ENCODE results near the gene LAMA2. TPM values are rescaled to one million over a fixed set of nuclear protein-coding genes. Genes with fewer than 3 reads are reported as not detected.
A peak's percentile ranks its signal among the peaks of the same experiment; 100 is the strongest.

The LAMA2 gene
- polyA plus RNA-seq, 3 donors from 2014 or later, result 0.17 to 1.2 (median 0.34) TPM

GRCh38 chr6:129473546-129473945, 590.6 kb downstream of the LAMA2 start:
- no peak for DNase-seq
- Mint-ChIP-seq H3K4me1 (no peaks in the 10 kb centered on the region), H3K36me3 (peaks cover 0 to 6% (median 4%) of the 10 kb centered on the region in 3 donors), H3K27me3 (ENCODE audit: low read depth in 3 of 3) (peaks cover 0 to 2% (median 0%) of the 10 kb centered on the region in 3 donors), H3K27ac (no peak overlapping the region), H3K4me3 (no peak overlapping the region), H3K9me3 (no peaks in the 10 kb centered on the region)

- H3K4me3 Mint-ChIP-seq, result no peak overlapping the region
- H3K9me3 Mint-ChIP-seq, result no peaks in the 10 kb centered on the region
- H3K27ac Mint-ChIP-seq, result no peak overlapping the region
- H3K36me3 Mint-ChIP-seq, result peaks cover 0 to 9% (median 3%) of the 10 kb centered on the region in 3 donors
- H3K27me3 Mint-ChIP-seq (ENCODE audit: low read depth in 3 of 3), result no peaks in the 10 kb centered on the region
- no peak for DNase-seq
- no peaks in the 10 kb centered on the region for H3K4me1 Mint-ChIP-seq
These were observed 592.7 kb downstream of the LAMA2 start for GRCh38 chr6:129475477-129476247.

DNA sequence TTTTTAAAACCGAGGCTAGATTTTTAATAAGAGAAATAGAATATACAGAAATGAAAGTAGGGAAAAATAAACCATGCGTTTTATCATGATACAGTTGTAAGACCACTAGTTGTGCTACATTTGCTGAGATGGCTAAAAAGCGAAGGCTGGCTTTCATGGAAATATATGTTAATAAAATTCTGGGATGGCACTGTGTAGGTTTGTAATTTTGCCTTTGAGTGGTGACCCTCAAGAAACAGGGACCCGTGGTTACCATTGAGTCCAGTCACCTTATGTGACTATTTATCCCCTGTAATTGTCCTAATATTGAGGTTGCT, 593.3 kb downstream of the LAMA2 start:
- Mint-ChIP-seq H3K27me3 (ENCODE audit: low read depth in 3 of 3) (no peaks in the 10 kb centered on the region), H3K9me3 (no peaks in the 10 kb centered on the region), H3K36me3 (peaks cover 3 to 9% (median 5%) of the 10 kb centered on the region in 3 donors), H3K27ac (no peak overlapping the region), H3K4me1 (no peaks in the 10 kb centered on the region), H3K4me3 (no peak overlapping the region)
- DNase-seq, result no peak

DNA sequence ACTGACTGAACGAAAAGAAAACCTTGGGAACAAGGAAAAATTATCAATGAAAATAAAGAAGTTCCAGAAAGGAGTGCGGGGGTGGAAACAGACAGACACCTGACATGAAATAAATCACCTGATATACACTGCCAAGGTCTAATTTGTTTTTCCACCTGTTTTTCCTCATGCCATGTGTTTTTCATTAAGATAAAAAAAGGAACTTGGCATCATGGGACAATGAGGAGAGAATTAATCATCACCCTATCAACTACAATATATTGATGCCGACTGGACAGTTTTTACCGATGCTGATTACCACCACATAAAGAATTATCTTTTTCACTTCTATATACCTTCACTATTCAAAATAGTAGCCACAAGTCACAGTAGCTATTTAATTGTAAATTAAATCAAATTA, 593.9 kb downstream of the LAMA2 start:
- Mint-ChIP-seq H3K36me3 (peaks cover 5 to 13% (median 11%) of the 10 kb centered on the region in 3 donors), H3K4me1 (no peaks in the 10 kb centered on the region), H3K27me3 (ENCODE audit: low read depth in 3 of 3) (no peaks in the 10 kb centered on the region), H3K27ac (no peak overlapping the region), H3K4me3 (no peak overlapping the region), H3K9me3 (no peaks in the 10 kb centered on the region)
- no peak for DNase-seq

DNA sequence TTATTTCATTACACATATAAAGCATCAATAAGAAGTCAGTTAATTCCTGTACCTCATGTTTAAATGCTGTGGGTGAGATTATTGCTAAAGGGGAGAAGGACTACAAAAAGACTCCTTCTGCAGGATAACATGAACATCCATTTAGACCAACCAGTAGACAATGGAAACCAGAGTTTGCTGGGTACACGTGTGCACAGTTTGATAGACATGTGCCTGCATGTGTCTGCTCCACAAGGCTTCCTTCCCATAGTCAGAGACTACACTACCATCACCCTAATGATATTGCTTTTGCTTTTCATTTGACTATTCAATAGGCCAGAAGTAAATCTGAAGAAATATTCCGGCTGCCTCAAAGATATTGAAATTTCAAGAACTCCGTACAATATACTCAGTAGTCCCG, 595.4 kb downstream of the LAMA2 start:
- H3K9me3 Mint-ChIP-seq, result no peaks in the 10 kb centered on the region
- no peak for DNase-seq
- H3K27me3 Mint-ChIP-seq (ENCODE audit: low read depth in 3 of 3), result no peaks in the 10 kb centered on the region
- no peak overlapping the region for H3K4me3 Mint-ChIP-seq
- peaks cover 9 to 17% (median 17%) of the 10 kb centered on the region in 3 donors for H3K36me3 Mint-ChIP-seq
- no peak overlapping the region for H3K27ac Mint-ChIP-seq
- no peaks in the 10 kb centered on the region for H3K4me1 Mint-ChIP-seq

DNA sequence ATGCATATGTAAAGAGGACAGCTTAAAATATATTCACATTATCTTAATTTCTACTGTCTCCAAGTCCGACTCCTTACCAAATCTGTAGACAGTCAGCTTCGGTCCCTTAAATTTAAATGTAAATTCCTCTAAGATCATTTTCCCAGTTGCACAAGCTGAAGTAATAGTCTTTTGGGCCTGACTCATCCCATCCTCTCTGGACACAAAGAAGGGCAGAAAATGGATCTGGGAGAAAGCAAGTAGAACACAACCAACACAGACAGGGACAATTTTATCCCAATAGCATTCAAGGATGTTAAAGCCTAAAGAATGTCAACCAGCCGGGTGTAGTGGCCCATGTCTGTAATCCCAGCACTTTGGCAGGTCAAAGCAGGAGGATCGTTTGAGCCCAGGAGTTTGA, 598.8 kb downstream of the LAMA2 start:
- H3K4me1 Mint-ChIP-seq, result no peaks in the 10 kb centered on the region
- DNase-seq, result no peak
- H3K4me3 Mint-ChIP-seq, result no peak overlapping the region
- H3K36me3 Mint-ChIP-seq, result peaks cover 17 to 21% (median 17%) of the 10 kb centered on the region in 3 donors
- no peak overlapping the region for H3K27ac Mint-ChIP-seq
- no peaks in the 10 kb centered on the region for H3K27me3 Mint-ChIP-seq (ENCODE audit: low read depth in 3 of 3)
- H3K9me3 Mint-ChIP-seq, result no peaks in the 10 kb centered on the region

DNA sequence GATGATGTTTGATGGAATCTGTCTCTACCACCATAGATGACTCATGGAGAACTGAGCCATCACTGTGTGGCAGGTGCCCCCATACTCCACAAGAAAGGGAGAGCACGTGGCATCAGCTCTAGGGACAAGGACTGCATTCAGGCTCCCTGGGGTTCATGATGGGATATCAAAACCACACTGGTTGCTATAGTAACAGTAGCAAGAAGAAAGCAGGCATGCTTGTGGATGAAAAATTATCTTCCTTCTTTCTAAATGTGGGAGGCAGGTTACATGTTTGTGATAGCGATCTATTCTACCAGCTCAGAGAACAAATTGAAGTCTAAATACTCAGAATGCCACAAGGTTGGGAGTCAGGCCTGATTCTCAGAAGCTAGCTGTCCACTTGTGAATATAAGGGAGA, 602.8 kb downstream of the LAMA2 start:
- H3K4me3 Mint-ChIP-seq, result no peak overlapping the region
- H3K27ac Mint-ChIP-seq, result no peak overlapping the region
- H3K4me1 Mint-ChIP-seq, result peaks cover 20 to 23% of the 10 kb centered on the region in 2 donors
- DNase-seq, result no peak
- peaks cover 8 to 21% (median 13%) of the 10 kb centered on the region in 3 donors for H3K36me3 Mint-ChIP-seq
- H3K27me3 Mint-ChIP-seq (ENCODE audit: low read depth in 3 of 3), result peaks cover 0 to 4% (median 0%) of the 10 kb centered on the region in 3 donors
- H3K9me3 Mint-ChIP-seq, result no peaks in the 10 kb centered on the region

GRCh38 chr6:129486327-129486726, 603.4 kb downstream of the LAMA2 start:
- H3K36me3 Mint-ChIP-seq, result peaks cover 8 to 17% (median 11%) of the 10 kb centered on the region in 3 donors
- no peak overlapping the region for H3K4me3 Mint-ChIP-seq
- no peak overlapping the region for H3K27ac Mint-ChIP-seq
- H3K27me3 Mint-ChIP-seq (ENCODE audit: low read depth in 3 of 3), result peaks cover 0 to 5% (median 0%) of the 10 kb centered on the region in 3 donors
- DNase-seq, result no peak
- peaks cover 26 to 29% of the 10 kb centered on the region in 2 donors for H3K4me1 Mint-ChIP-seq
- H3K9me3 Mint-ChIP-seq, result no peaks in the 10 kb centered on the region

DNA sequence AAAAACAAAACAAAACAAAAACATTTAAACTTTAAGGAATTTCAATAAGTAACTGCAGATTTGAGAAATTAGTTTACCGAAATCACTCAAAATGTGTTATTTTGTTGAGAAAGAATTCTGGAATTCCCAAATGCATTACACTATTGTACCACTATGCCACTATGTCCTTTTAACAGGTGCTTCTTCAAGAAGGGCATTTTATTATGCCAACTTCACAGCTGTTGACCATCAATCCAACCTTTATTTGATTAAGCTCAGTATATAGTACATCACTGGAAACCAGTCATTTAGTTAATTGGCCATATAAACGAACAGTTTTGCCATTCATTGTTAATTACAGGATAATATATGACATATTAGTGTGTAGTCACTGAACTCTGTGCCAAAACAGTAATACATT, 605.4 kb downstream of the LAMA2 start:
- Mint-ChIP-seq H3K27me3 (ENCODE audit: low read depth in 3 of 3) (peaks cover 0 to 5% (median 0%) of the 10 kb centered on the region in 3 donors), H3K36me3 (peaks cover 0 to 12% (median 1%) of the 10 kb centered on the region in 3 donors), H3K27ac (no peak overlapping the region), H3K4me1 (peaks cover 28 to 40% of the 10 kb centered on the region in 2 donors), H3K9me3 (no peaks in the 10 kb centered on the region), H3K4me3 (no peak overlapping the region)
- DNase-seq, result no peak

GRCh38 chr6:129489215-129489765, 606.4 kb downstream of the LAMA2 start:
- peaks cover 28 to 40% of the 10 kb centered on the region in 2 donors for H3K4me1 Mint-ChIP-seq
- H3K4me3 Mint-ChIP-seq, result peak overlapping the region in 1 of 5 donors; percentile 29

GRCh38 chr6:129490521-129491255, 607.8 kb downstream of the LAMA2 start:
- Mint-ChIP-seq H3K27me3 (ENCODE audit: low read depth in 3 of 3) (peaks cover 0 to 7% (median 0%) of the 10 kb centered on the region in 3 donors), H3K9me3 (no peaks in the 10 kb centered on the region), H3K36me3 (peaks cover 0 to 3% (median 2%) of the 10 kb centered on the region in 3 donors), H3K27ac (peak overlapping the region; percentile 93 to 97 (median 96)), H3K4me3 (peak overlapping the region; percentile 81 to 93 (median 87)), H3K4me1 (peaks cover 28 to 40% of the 10 kb centered on the region in 2 donors)
- peak; percentile 78 to 83 (median 78) for DNase-seq

More at GRCh38 chr6:129489215-129489765, 606.4 kb downstream of the LAMA2 start:
- Mint-ChIP-seq H3K27ac (peak overlapping the region in 5 of 6 donors; percentile 81 to 97 (median 95)), H3K9me3 (no peaks in the 10 kb centered on the region), H3K27me3 (ENCODE audit: low read depth in 3 of 3) (peaks cover 0 to 5% (median 0%) of the 10 kb centered on the region in 3 donors), H3K36me3 (peaks cover 0 to 8% (median 3%) of the 10 kb centered on the region in 3 donors)
- DNase-seq, result no peak

DNA sequence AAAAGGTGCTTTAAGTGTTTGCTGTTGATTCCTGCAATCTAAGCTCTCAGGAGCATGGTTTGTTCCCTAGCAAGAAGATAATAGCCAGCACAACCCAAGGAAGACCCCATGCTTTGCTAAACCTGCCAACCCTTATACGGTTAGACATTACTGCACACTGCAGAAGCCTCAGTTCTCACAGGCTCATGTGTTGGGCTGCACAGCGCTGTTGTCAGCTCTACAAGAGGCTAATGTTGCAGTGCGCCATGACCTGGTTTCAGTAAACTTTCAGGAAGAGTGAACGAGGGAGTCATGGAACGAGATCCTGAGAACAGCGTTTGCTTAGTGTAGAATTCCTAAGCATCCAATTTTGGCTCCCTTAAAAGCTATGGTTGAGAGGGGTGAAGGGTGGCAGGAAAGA, 608.5 kb downstream of the LAMA2 start:
- H3K36me3 Mint-ChIP-seq, result peaks cover 0 to 3% (median 2%) of the 10 kb centered on the region in 3 donors
- DNase-seq, result no peak
- H3K27me3 Mint-ChIP-seq (ENCODE audit: low read depth in 3 of 3), result peaks cover 0 to 7% (median 3%) of the 10 kb centered on the region in 3 donors
- peak overlapping the region; percentile 81 to 93 (median 87) for H3K4me3 Mint-ChIP-seq
- H3K9me3 Mint-ChIP-seq, result no peaks in the 10 kb centered on the region
- H3K27ac Mint-ChIP-seq, result peak overlapping the region; percentile 93 to 97 (median 96)
- peaks cover 28 to 40% of the 10 kb centered on the region in 2 donors for H3K4me1 Mint-ChIP-seq

DNA sequence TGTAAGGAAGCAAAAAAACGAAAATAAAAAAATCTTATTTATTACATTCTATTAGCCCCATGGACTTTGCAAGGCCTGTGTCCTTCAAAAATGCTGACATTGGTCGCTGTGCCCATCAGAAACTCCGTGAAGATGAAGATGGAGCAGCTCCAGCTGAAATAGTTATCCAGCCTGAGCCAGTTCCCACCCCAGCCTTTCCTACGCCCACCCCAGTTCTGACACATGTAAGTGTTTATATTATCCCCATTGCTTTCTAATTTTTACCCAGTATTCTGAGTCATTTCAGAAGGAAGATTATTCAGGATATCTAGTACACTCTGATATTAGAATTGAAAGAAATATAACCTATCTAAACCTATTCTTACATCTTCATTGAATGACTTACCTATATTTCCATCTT, 609.3 kb downstream of the LAMA2 start:
- no peak overlapping the region for H3K4me3 Mint-ChIP-seq
- peaks cover 0 to 7% (median 3%) of the 10 kb centered on the region in 3 donors for H3K27me3 Mint-ChIP-seq (ENCODE audit: low read depth in 3 of 3)
- H3K9me3 Mint-ChIP-seq, result no peaks in the 10 kb centered on the region
- peaks cover 28 to 40% of the 10 kb centered on the region in 2 donors for H3K4me1 Mint-ChIP-seq
- peaks cover 0 to 4% (median 3%) of the 10 kb centered on the region in 3 donors for H3K36me3 Mint-ChIP-seq
- no peak for DNase-seq
- H3K27ac Mint-ChIP-seq, result peak overlapping the region in 4 of 6 donors; percentile 61 to 97 (median 70)

Measured in immature natural killer cell (primary cell).